AG04450 (cell line): ENCODE data around the gene UNC13A. TPM values are rescaled to one million over a fixed set of nuclear protein-coding genes. Genes with fewer than 3 reads are reported as not detected.
A peak's percentile ranks its signal among the peaks of the same experiment; 100 is the strongest.

Experiments used
- CTCF ChIA-PET: fragments of 300-600, 350-600 bp; formaldehyde crosslinking; extraction: SDS; loops from one replicate; lab custom pipeline; 2022; ENCODE audit warnings: antibody characterized with exemption, inconsistent platforms; lab: Charles Lee
- POLR2A ChIA-PET: fragments of 350-600 bp; formaldehyde crosslinking; extraction: SDS; loops from one replicate; lab custom pipeline; 2021; ENCODE audit warnings: antibody characterized with exemption, inconsistent platforms; lab: Yijun Ruan, JAX
- DNase-seq: peaks from one replicate; pipeline ENCODE4 v3.0.0-alpha.2; 2011; ENCODE audit warnings: low read depth, low spot score
- H3K27ac ChIP-seq: one replicate; pipeline ENCODE4 v1.5.1; 2012; ENCODE audit warnings: low read depth, low read length, control low read depth
- H3K27me3 ChIP-seq: one replicate; pipeline ENCODE4 v1.6.0; 2012; ENCODE audit warnings: low read length; ENCODE audit not compliant: control insufficient read depth, insufficient read depth
- H3K4me3 ChIP-seq: 2 replicates; pipeline ENCODE4 v1.5.1; 2011; ENCODE audit warnings: mild to moderate bottlenecking, low read depth, low read length, control low read depth
- H3K9me3 ChIP-seq: 2 replicates; pipeline ENCODE4 v1.5.1; 2012; ENCODE audit warnings: low read length; ENCODE audit not compliant: control insufficient read depth, insufficient read depth
- CTCF ChIP-seq: IDR thresholded peaks from 2 replicates; pipeline ENCODE4 v1.5.1; 2011; ENCODE audit warnings: low read depth, low read length, control low read depth, inconsistent platforms
- polyA plus RNA-seq: library from polyadenylated mRNA; depleted of rRNA; stranded (reverse); fragments of >200 nt; gene quantifications from 2 replicates; pipeline ENCODE4 v1.2.3, GENCODE V29; 2011

The UNC13A gene
- polyA plus RNA-seq, 1 experiment, result 0.04 TPM

GRCh38 chr19:17724655-17725054 is 36.5 kb upstream of the UNC13A start:
- ChIA-PET POLR2A (interaction anchor here (0.6 kb wide), 1 partner anchor 222 kb away, joined by 3 read pairs; no protein-coding TSS in a partner anchor), CTCF (no interaction called here)
- no peak overlapping the region for H3K4me3 ChIP-seq
- no peak for TF ChIP-seq CTCF
- DNase-seq, result no peak
- no peaks in the 10 kb centered on the region for H3K27me3 ChIP-seq
- no peaks in the 10 kb centered on the region; the same call in 1 of the 2 replicates for H3K9me3 ChIP-seq
- no peak overlapping the region for H3K27ac ChIP-seq

DNA sequence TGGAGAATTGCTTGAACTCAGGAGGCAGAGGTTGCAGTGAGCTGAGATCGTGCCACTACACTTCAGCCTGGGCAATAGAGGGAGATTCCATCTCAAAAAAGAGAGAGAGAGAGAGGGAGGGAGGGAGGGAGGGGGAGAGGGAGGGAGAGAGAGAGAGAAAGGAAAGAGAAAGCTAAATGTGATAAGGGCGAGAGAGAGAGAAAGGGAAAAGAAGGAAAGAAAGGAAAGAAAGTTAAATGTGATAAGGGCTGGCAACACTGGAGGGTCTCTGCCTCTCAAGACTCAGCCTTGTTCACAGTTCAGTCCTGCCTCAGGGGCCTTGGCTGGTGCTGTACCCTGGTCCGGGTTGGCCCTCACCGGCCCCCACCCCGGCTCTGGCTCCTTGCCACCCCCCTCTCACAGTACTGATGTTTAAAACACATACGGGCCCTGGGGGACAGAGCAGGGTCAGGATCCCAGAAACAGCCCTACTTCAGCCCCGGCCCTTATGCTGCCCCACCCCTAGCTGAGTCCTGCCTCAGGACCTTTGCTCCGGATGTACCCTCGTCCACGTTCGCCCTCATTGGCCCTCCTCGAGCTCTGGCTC is 34.6 kb upstream of the UNC13A start:
- Histone ChIP-seq H3K27me3 (no peaks in the 10 kb centered on the region), H3K4me3 (no peak overlapping the region), H3K27ac (no peak overlapping the region), H3K9me3 (no peaks in the 10 kb centered on the region; the same call in 1 of the 2 replicates)
- CTCF ChIA-PET, result no interaction called here
- TF ChIP-seq CTCF, result no peak
- no peak for DNase-seq
- POLR2A ChIA-PET, result no interaction called here

GRCh38 chr19:17721821-17722220 is 33.7 kb upstream of the UNC13A start:
- no peak overlapping the region for H3K27ac ChIP-seq
- ChIA-PET CTCF (no interaction called here), POLR2A (no interaction called here)
- no peaks in the 10 kb centered on the region for H3K27me3 ChIP-seq
- DNase-seq, result no peak
- no peak for TF ChIP-seq CTCF
- H3K4me3 ChIP-seq, result peak overlapping the region; percentile 17
- no peaks in the 10 kb centered on the region; the same call in 1 of the 2 replicates for H3K9me3 ChIP-seq

GRCh38 chr19:17721111-17721628 is 33.0 kb upstream of the UNC13A start:
- DNase-seq, result no peak
- CTCF ChIA-PET, result interaction anchor here (2.2 kb wide), 1 partner anchor 46 kb away, joined by 12 read pairs; no protein-coding TSS in a partner anchor
- POLR2A ChIA-PET, result no interaction called here
- H3K27ac ChIP-seq, result no peak overlapping the region
- TF ChIP-seq CTCF, result no peak
- H3K9me3 ChIP-seq, result no peaks in the 10 kb centered on the region; the same call in 1 of the 2 replicates
- H3K27me3 ChIP-seq, result no peaks in the 10 kb centered on the region
- H3K4me3 ChIP-seq, result peak overlapping the region; percentile 87

- Histone ChIP-seq H3K27me3 (no peaks in the 10 kb centered on the region), H3K9me3 (no peaks in the 10 kb centered on the region; the same call in 1 of the 2 replicates), H3K27ac (no peak overlapping the region), H3K4me3 (peak overlapping the region; percentile 87)
- no peak for DNase-seq
- TF ChIP-seq CTCF, result no peak
- ChIA-PET CTCF (interaction anchor here (2.2 kb wide), 1 partner anchor 47 kb away, joined by 12 read pairs; no protein-coding TSS in a partner anchor), POLR2A (no interaction called here)
Observed at GRCh38 chr19:17720440-17720839, 32.3 kb upstream of the UNC13A start.
